GM21381 (cell line): Measurements from ENCODE around the gene PIP4K2C.
"Not testable (repeated sequence)": the region's sequence is repeated elsewhere in the genome, so short reads cannot be mapped to it uniquely, and the experiment has no call there.

Experiments
- ATAC-seq: cut with Tn5 transposase; IDR thresholded peaks from one replicate; pipeline ENCODE4 v1.9.1; 2021; ENCODE audit warnings: mild to moderate bottlenecking, moderate library complexity; ENCODE audit not compliant: unreplicated experiment

Gene PIP4K2C

DNA sequence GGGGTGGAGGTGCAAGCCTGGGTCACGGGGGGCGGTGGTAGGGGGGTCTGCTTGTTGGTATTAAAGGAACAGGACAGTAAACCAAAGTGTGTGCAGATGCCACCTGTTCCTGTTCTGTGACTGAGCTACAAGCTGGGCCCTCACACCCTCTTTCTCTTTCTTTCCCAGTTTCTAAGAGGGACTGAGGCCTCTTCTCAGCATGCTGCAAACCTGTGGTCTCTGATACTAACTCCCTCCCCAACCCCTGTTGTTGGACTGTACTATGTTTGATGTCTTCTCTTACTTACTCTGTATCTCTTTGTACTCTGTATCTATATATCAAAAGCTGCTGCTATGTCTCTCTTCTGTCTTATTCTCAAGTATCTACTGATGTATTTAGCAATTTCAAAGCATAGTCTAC, 6.9 kb upstream of the PIP4K2C start:
- ATAC-seq: no peak

GRCh38 chr12:57584690-57585089, 6.3 kb upstream of the PIP4K2C start:
- ATAC-seq: no peak

GRCh38 chr12:57585156-57585555, 5.8 kb upstream of the PIP4K2C start:
- no peak for ATAC-seq

GRCh38 chr12:57586128-57586527, 4.9 kb upstream of the PIP4K2C start:
- ATAC-seq: no peak

DNA sequence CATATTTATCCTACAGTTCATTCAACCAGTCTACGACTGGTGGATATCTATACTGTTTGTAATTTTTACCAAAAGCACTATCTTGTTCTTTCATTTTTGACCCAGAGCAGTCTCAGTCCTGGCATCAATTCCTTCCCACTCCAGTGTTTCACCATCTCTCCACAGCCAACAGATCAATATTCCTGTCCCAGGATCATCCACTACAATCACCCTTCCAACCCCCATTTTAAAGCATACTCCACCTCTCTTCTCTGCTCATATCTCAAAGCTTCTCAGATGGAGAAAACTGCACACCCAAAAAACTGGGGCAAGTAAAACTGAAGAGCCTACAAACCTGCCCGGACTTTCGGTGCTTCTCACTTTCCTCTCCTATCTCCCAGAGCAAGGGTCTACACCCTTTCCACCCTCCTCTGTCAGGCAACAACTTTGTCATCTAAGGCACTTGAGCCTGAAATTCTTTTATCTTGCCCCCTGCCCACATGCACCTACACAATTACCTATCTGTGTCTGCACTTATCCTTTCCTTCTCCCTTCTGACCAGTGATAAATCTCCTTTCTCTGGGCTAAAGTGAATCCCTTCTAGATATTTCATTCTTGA, 4.1 kb upstream of the PIP4K2C start:
- no peak for ATAC-seq

GRCh38 chr12:57588951-57589610, 1.9 kb upstream of the PIP4K2C start:
- not testable (repeated sequence) for ATAC-seq

DNA sequence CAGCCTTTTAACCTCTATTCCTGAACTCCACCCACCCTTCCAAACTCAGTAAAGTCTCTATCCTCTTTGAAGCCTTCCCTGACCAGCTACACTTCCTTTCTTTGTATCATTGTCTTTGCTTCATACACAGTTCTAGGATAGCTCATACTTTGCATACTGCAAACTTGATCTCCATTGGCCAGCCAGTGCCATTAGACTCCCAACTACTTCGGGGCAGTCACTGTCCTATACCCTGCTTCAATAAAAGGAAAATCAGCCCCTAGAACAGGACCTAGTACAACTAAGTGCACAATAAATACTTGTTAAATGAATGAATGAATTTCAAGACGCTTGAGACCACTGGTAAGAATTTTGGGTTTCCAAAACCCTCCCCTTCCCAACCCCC, 521 bp upstream of the PIP4K2C start:
- ATAC-seq: no peak

DNA sequence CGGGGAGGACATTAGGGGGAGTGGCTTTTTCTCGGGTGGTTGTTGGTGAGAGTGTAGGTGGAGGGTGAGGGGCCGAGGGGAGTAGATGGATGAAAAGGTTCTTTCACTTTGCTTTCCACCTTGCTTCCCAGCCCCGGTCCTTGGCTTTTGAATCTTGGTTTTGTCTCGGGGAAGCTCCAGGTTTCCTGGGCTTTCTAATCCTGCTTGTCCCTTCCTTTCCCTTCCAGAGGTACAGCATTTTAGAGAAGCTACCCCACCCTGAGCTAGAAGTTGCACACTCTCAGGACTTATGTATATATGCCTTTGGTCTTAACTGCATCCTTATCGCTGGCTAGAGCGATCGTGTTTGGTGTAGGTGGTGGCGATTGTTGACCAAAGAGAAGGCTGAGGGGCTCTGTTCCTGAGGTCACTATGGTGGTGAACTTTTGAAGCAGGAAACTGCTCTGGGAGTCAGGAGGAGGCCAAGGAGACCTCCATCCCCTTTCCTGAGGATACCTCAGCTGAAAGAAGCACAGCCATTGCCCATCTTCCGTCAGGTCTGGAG, 862 bp downstream of the PIP4K2C start:
- ATAC-seq: no peak

DNA sequence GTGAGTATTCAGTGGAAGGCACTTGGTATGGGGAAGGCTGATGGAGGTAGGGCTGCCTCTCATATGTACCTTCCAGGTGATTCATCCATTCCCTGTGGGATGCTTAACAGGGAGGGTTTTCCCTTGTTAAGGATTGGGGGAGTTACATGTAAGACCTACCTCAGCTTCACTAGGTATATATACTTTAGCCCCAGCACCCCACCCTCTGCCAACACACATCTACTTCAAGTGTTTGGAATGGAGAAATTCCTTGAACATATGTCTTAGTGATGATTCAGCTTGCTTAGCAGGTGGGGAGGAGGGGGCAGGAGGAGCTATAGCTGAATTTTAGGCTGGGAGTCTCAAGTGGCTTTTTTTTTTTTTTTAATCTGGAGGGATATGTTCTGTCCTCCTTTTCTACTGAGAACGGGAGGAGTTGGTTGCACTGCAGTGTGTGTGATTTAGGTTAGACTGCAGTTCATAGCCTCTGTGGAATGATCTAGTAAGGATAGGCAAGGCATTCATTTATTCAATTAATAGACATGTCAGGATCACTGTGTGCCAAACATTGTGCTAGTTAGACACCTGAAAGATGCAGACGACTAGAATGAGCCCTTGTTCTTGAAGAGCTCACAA, 1.7 kb downstream of the PIP4K2C start:
- no peak for ATAC-seq

DNA sequence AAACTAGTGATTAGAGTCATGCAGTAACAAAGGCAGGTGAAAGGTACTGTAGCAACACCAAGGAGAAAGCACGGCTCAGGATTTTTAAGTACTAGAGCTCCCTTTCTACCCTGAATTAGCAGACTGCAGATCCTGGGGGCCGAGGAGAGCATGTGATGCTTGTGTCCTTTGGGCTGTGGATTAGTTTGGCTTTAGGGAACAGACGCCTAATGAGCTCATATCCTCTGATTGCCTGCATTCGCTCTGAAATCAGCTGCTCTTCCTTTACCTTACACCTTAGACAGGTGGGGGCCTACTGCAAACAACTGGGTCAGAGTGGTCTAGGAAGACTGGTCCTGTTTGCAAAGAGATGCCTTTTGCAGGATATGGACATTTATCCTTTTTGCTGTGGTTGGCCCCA, 2.2 kb downstream of the PIP4K2C start:
- ATAC-seq: no peak

DNA sequence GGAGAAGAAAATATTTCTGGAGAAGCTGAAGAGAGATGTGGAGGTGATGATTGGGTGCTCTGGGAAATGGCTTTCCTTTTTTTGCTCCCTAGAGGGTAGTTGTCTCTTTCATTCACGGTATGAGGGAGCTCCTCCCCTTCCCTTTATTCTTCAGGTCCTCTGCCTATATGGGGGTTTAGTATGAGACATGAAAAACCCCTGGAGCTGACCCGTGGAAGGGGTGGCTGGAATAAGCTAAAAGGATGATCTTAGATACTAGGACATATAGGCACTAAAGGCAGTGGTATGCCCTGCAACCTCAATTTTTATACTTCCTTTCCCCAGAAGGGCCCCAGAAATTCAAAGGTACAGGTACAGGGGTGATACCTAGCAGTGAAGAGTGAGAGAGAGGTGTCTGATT, 9.4 kb downstream of the PIP4K2C start:
- ATAC-seq: no peak

- no peak for ATAC-seq
Measured at GRCh38 chr12:57602544-57602943, 11.6 kb downstream of the PIP4K2C start.

- ATAC-seq: no peak
Measured at GRCh38 chr12:57603324-57603723, 12.3 kb downstream of the PIP4K2C start.

GRCh38 chr12:57603815-57604453, 12.9 kb downstream of the PIP4K2C start:
- no peak for ATAC-seq

GRCh38 chr12:57604454-57604991, 13.5 kb downstream of the PIP4K2C start, which contains the start of gene DTX3:
TSS of gene DTX3 (plus strand) at chr12:57604824. CDS start at chr12:57606518, 1,694 bp downstream.
- no peak for ATAC-seq

GRCh38 chr12:57604992-57605810, 14.2 kb downstream of the PIP4K2C start:
- no peak for ATAC-seq

- no peak for ATAC-seq
Measured at GRCh38 chr12:57605811-57606311, 14.9 kb downstream of the PIP4K2C start.

GRCh38 chr12:57606399-57606798, 15.4 kb downstream of the PIP4K2C start:
- no peak for ATAC-seq

DNA sequence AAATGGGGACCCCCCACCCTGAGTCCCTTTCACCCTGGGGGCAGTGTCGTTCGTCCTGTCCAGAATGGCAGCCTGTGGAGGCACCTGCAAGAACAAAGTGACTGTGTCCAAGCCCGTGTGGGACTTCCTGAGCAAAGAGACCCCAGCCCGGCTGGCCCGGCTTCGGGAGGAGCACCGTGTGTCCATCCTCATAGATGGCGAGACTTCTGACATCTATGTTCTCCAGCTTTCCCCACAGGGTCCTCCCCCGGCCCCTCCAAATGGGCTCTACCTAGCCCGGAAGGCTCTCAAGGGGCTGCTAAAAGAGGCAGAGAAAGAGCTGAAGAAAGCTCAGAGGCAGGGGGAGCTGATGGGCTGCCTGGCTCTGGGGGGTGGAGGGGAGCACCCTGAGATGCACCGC, 15.8 kb downstream of the PIP4K2C start:
- no peak for ATAC-seq

DNA sequence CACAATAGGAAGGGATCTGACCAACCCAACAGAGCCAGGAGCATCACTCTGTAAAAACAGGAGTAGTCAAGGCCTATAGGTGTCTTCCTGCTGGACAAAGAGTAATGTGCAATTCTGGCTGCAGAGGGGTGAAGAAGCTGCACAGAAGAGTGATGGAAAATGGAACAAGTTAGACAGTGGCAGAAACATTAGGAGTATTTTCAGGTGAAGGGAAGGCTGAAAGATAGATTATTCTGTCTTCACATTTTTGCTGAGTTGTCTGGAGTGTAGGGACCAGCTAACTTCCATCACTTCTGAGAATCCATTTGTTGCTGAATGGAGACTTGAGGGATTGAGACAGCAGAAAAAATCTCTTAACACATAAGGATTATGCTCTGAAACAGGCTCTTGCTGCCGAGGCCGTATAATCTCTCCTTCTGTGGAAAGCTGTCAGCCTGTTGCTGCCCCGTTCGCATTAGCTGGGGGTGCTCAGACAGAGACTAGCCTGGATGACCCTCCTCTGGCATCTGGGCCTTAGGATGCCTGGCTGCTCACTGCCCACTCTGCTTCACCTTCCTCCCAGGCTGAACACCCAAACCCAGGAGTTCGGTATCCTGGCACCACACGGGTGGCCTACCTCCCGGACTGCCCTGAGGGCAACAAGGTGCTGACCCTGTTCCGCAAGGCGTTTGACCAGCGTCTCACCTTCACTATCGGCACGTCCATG, 17.1 kb downstream of the PIP4K2C start:
- ATAC-seq: no peak
